ENCODE data around the gene PLOD1.
"Not testable (repeated sequence)": the region's sequence is repeated elsewhere in the genome, so short reads cannot be mapped to it uniquely, and the experiment has no call there.

PLOD1 gene

GRCh38 chr1:11935057-11935412 lies 518 bp downstream of the PLOD1 start:
- H4K91ac ChIP-seq (ENCODE audit: low read depth, low read length): peak overlapping the region; percentile 98
- peaks cover 15 to 16% of the 10 kb centered on the region in 2 experiments for H3K4me1 ChIP-seq (ENCODE audit: control insufficient read depth in 1 of 2, insufficient read depth in 2 of 2, low read length in 2 of 2)
- peak overlapping the region; percentile 97 for H4K8ac ChIP-seq (ENCODE audit: low read depth, low read length)
- H3K9me3 ChIP-seq (ENCODE audit: insufficient read depth, low read depth, low read length): no peaks in the 10 kb centered on the region
- no CpG with 5 or more reads among the region's 2 CpGs for WGBS (ENCODE audit: extremely low coverage, insufficient coverage, insufficient read length)
- peak overlapping the region; percentile 92 for H2AK5ac ChIP-seq (ENCODE audit: low read length)
- H3K4me3 ChIP-seq (ENCODE audit: low read depth, low read length): peak overlapping the region; percentile 87
- H2AFZ ChIP-seq (ENCODE audit: insufficient read depth, low read length, poor library complexity): peak overlapping the region; percentile 94
- H3K14ac ChIP-seq (ENCODE audit: low read length): peak overlapping the region; percentile 99
- H4K12ac ChIP-seq (ENCODE audit: low read depth, low read length): peak overlapping the region; percentile 95
- peak overlapping the region; percentile 85 for H2BK5ac ChIP-seq (ENCODE audit: low read depth, low read length, poor library complexity)
- peak overlapping the region; percentile 85 for H3K4ac ChIP-seq (ENCODE audit: low read depth, low read length)
- H3K4me2 ChIP-seq (ENCODE audit: low read length): peak overlapping the region; percentile 60
- H3K9ac ChIP-seq (ENCODE audit: low read length): peak overlapping the region; percentile 82
- H3K27me3 ChIP-seq (ENCODE audit: insufficient read depth, low read length): no peaks in the 10 kb centered on the region
- no peak for DNase-seq
- peak overlapping the region; percentile 26 for H2BK12ac ChIP-seq (ENCODE audit: low read length)
- peaks cover 7 to 12% of the 10 kb centered on the region in 2 experiments for H3K36me3 ChIP-seq (ENCODE audit: control insufficient read depth in 1 of 2, insufficient read depth in 2 of 2, low read length in 2 of 2)
- H2BK120ac ChIP-seq (ENCODE audit: insufficient read depth, low read length, poor library complexity): no peak overlapping the region
- peaks cover 10% of the 10 kb centered on the region for H3K79me2 ChIP-seq (ENCODE audit: control insufficient read depth, insufficient read depth, low read length, poor library complexity)
- peak overlapping the region; percentile 98 for H3K18ac ChIP-seq (ENCODE audit: low read length)
- H3K27ac ChIP-seq (ENCODE audit: low read depth, low read length): peak overlapping the region; percentile 86
- peaks cover 14% of the 10 kb centered on the region for H3K79me1 ChIP-seq (ENCODE audit: low read length)
- no peak overlapping the region for H3K23ac ChIP-seq (ENCODE audit: low read length)

- H4K12ac ChIP-seq (ENCODE audit: low read depth, low read length); H2AK5ac ChIP-seq (ENCODE audit: low read length); DNase-seq; H3K4me3 ChIP-seq (ENCODE audit: low read depth, low read length); H3K4me2 ChIP-seq (ENCODE audit: low read length); H2BK120ac ChIP-seq (ENCODE audit: insufficient read depth, low read length, poor library complexity); H3K9me3 ChIP-seq (ENCODE audit: insufficient read depth, low read depth, low read length); H2AFZ ChIP-seq (ENCODE audit: insufficient read depth, low read length, poor library complexity); H3K4ac ChIP-seq (ENCODE audit: low read depth, low read length); H2BK12ac ChIP-seq (ENCODE audit: low read length); H3K23ac ChIP-seq (ENCODE audit: low read length); H3K14ac ChIP-seq (ENCODE audit: low read length); H4K8ac ChIP-seq (ENCODE audit: low read depth, low read length); H3K27me3 ChIP-seq (ENCODE audit: insufficient read depth, low read length); H3K18ac ChIP-seq (ENCODE audit: low read length); H3K27ac ChIP-seq (ENCODE audit: low read depth, low read length); H4K91ac ChIP-seq (ENCODE audit: low read depth, low read length); H3K9ac ChIP-seq (ENCODE audit: low read length); H2BK5ac ChIP-seq (ENCODE audit: low read depth, low read length, poor library complexity); H3K79me2 ChIP-seq (ENCODE audit: control insufficient read depth, insufficient read depth, low read length, poor library complexity): not testable (repeated sequence)
- no CpG with 5 or more reads among the region's 10 CpGs for WGBS (ENCODE audit: extremely low coverage, insufficient coverage, insufficient read length)
- Histone ChIP-seq H3K36me3 (ENCODE audit: control insufficient read depth in 1 of 2, insufficient read depth in 2 of 2, low read length in 2 of 2) (peaks cover 7 to 14% of the 10 kb centered on the region in 2 experiments), H3K79me1 (ENCODE audit: low read length) (peaks cover 14% of the 10 kb centered on the region), H3K4me1 (ENCODE audit: control insufficient read depth in 1 of 2, insufficient read depth in 2 of 2, low read length in 2 of 2) (peaks cover 11 to 16% of the 10 kb centered on the region in 2 experiments)
These were observed 1.2 kb downstream of the PLOD1 start for GRCh38 chr1:11935733-11936132.

- Histone ChIP-seq H2BK120ac (ENCODE audit: insufficient read depth, low read length, poor library complexity) (no peak overlapping the region), H3K79me2 (ENCODE audit: control insufficient read depth, insufficient read depth, low read length, poor library complexity) (peaks cover 10% of the 10 kb centered on the region), H3K9me3 (ENCODE audit: insufficient read depth, low read depth, low read length) (no peaks in the 10 kb centered on the region), H3K4me2 (ENCODE audit: low read length) (no peak overlapping the region), H2AK5ac (ENCODE audit: low read length) (no peak overlapping the region), H4K8ac (ENCODE audit: low read depth, low read length) (no peak overlapping the region), H2AFZ (ENCODE audit: insufficient read depth, low read length, poor library complexity) (no peak overlapping the region), H4K91ac (ENCODE audit: low read depth, low read length) (no peak overlapping the region), H3K4me3 (ENCODE audit: low read depth, low read length) (no peak overlapping the region), H2BK5ac (ENCODE audit: low read depth, low read length, poor library complexity) (no peak overlapping the region), H3K79me1 (ENCODE audit: low read length) (peaks cover 11% of the 10 kb centered on the region), H3K36me3 (ENCODE audit: control insufficient read depth in 1 of 2, insufficient read depth in 2 of 2, low read length in 2 of 2) (peaks cover 11 to 20% of the 10 kb centered on the region in 2 experiments), H3K27me3 (ENCODE audit: insufficient read depth, low read length) (no peaks in the 10 kb centered on the region), H3K14ac (ENCODE audit: low read length) (no peak overlapping the region), H4K12ac (ENCODE audit: low read depth, low read length) (no peak overlapping the region), H3K9ac (ENCODE audit: low read length) (no peak overlapping the region), H3K18ac (ENCODE audit: low read length) (no peak overlapping the region), H3K4me1 (ENCODE audit: control insufficient read depth in 1 of 2, insufficient read depth in 2 of 2, low read length in 2 of 2) (peaks cover 11 to 16% of the 10 kb centered on the region in 2 experiments), H3K23ac (ENCODE audit: low read length) (no peak overlapping the region), H3K4ac (ENCODE audit: low read depth, low read length) (no peak overlapping the region), H2BK12ac (ENCODE audit: low read length) (peak overlapping the region; percentile 17), H3K27ac (ENCODE audit: low read depth, low read length) (no peak overlapping the region)
- WGBS (ENCODE audit: extremely low coverage, insufficient coverage, insufficient read length): no CpG with 5 or more reads among the region's 15 CpGs
- no peak for DNase-seq
These were observed 4.4 kb downstream of the PLOD1 start for GRCh38 chr1:11938722-11939526.

- not testable (repeated sequence) for H3K4ac ChIP-seq (ENCODE audit: low read depth, low read length)
These were observed 5.3 kb downstream of the PLOD1 start for GRCh38 chr1:11939794-11940193.

More at GRCh38 chr1:11939794-11940193, 5.3 kb downstream of the PLOD1 start:
- not testable (repeated sequence) for H3K23ac ChIP-seq (ENCODE audit: low read length); H3K79me2 ChIP-seq (ENCODE audit: control insufficient read depth, insufficient read depth, low read length, poor library complexity); H3K27me3 ChIP-seq (ENCODE audit: insufficient read depth, low read length); H4K12ac ChIP-seq (ENCODE audit: low read depth, low read length); H3K4me3 ChIP-seq (ENCODE audit: low read depth, low read length); H2BK120ac ChIP-seq (ENCODE audit: insufficient read depth, low read length, poor library complexity); H3K4me2 ChIP-seq (ENCODE audit: low read length); H4K91ac ChIP-seq (ENCODE audit: low read depth, low read length); H2BK12ac ChIP-seq (ENCODE audit: low read length); H2AK5ac ChIP-seq (ENCODE audit: low read length); H2AFZ ChIP-seq (ENCODE audit: insufficient read depth, low read length, poor library complexity); H3K27ac ChIP-seq (ENCODE audit: low read depth, low read length); H3K79me1 ChIP-seq (ENCODE audit: low read length); H3K9ac ChIP-seq (ENCODE audit: low read length); H3K14ac ChIP-seq (ENCODE audit: low read length); H3K18ac ChIP-seq (ENCODE audit: low read length); DNase-seq; H3K9me3 ChIP-seq (ENCODE audit: insufficient read depth, low read depth, low read length); H4K8ac ChIP-seq (ENCODE audit: low read depth, low read length); H2BK5ac ChIP-seq (ENCODE audit: low read depth, low read length, poor library complexity)
- H3K4me1 ChIP-seq (ENCODE audit: control insufficient read depth in 1 of 2, insufficient read depth in 2 of 2, low read length in 2 of 2): peaks cover 14 to 19% of the 10 kb centered on the region in 2 experiments
- peaks cover 11 to 20% of the 10 kb centered on the region in 2 experiments for H3K36me3 ChIP-seq (ENCODE audit: control insufficient read depth in 1 of 2, insufficient read depth in 2 of 2, low read length in 2 of 2)
- no CpG with 5 or more reads among the region's 7 CpGs for WGBS (ENCODE audit: extremely low coverage, insufficient coverage, insufficient read length)
